Peyer's patch (tissue), 4 donors: ENCODE results near the gene HOXA6. TPM values are rescaled to one million over a fixed set of nuclear protein-coding genes. Genes with fewer than 3 reads are reported as not detected.

Experiments
- DNase-seq, 3 donors: peaks; one replicate each; pipeline ENCODE4 v3.0.0-alpha.2; 2017 to 2019
- H3K27ac ChIP-seq, 4 donors: fragments of 200-600 bp; sonication (generic); one replicate each; pipeline ENCODE4 v1.5.1; 2016 to 2019
- H3K27me3 ChIP-seq, 2 donors: fragments of 200-600 bp; sonication (generic); one replicate each; pipeline ENCODE4 v1.5.1; 2019
- H3K36me3 ChIP-seq, 3 donors: fragments of 200-600 bp; sonication (generic); one replicate each; pipeline ENCODE4 v1.5.1; 2016 to 2019
- H3K4me1 ChIP-seq, 4 donors: fragments of 200-600 bp; sonication (generic); one replicate each; pipeline ENCODE4 v1.5.1; 2016 to 2019
- H3K4me3 ChIP-seq, 4 donors: fragments of 200-600 bp; sonication (generic); 1 replicate in 3 of 4; 2 replicates in 1 of 4; pipeline ENCODE4 v1.5.1; 2016 to 2019; ENCODE audit warnings: mild to moderate bottlenecking in 1 of 4
- H3K9me3 ChIP-seq, 4 donors: fragments of 200-600 bp; sonication (generic); one replicate each; pipeline ENCODE4 v1.5.1; 2016 to 2019; ENCODE audit warnings: mild to moderate bottlenecking in 1 of 4
- POLR2A ChIP-seq, 2 donors: fragments of 450-650 bp; IDR thresholded peaks; one replicate each; pipeline ENCODE4 v1.5.1; 2017; ENCODE audit warnings: antibody characterized with exemption in 2 of 2, mild to moderate bottlenecking in 2 of 2, moderate library complexity in 2 of 2
- total RNA-seq, 4 donors: library from RNA; depleted of rRNA; stranded (reverse); fragments of >200 nt; gene quantifications; one replicate each; pipeline ENCODE4 v1.1.0, GENCODE V29; 2016
- TF ChIP-seq, protein P1 (sequence below), 6 experiments: fragments of 450-650 bp in 4 of 6; fragments of 200-600 bp in 2 of 6; sonication (generic) in 1 of 6; IDR thresholded peaks; one replicate each; pipeline ENCODE4 v1.5.1; 2017 to 2019; ENCODE audit warnings: antibody characterized with exemption in 6 of 6, mild to moderate bottlenecking in 3 of 6, moderate library complexity in 1 of 6

Gene HOXA6
- total RNA-seq, 4 donors from 2014 or later = 18.7 to 45.0 (median 30.7) TPM

DNA sequence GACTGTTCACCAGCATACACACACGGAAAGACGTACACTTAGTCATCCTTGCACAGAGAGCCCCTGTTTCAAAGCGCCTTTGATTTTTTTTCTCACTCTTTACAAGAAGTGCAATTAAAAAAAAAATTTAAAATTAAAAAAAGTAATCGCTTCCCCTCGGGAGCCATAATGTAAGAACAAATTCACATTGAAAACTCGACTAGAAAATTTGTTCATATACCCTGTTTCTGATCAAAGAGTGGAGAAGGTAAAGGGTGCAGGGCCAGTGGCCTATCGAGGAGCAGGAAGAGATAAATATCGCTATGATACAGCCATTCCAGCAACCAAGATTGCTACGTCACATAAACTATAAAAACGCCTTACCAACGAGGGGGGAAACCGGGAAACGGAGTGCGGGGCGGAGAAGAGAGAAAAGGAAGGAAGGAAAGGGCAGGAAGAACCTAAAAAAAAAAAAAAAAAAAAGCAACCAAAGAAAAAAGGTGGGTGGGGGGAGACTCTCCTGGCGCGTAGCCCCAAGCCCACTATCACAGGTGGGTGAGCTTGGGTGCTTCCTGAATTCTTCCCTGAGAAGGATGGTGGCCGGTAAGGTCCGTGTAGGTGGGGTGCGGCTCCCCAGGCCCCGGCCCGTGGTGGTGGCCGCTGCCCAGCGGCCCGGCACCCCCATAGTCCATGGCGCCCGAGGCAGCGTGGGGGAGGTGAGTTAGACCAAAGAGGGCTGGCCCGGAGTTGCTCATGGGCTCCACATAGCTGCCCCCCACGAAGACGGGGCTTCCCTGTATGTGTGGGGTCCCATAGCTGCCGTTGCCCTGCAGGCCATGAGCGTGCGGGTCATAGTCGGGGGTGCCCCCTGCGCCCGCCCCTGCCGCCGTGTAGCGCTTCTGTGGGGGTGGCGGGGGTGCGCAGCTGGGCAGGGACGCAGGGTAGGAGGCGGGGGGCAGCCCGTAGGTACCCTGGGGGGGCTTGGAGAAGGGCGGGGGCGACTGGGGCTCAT, 39.9 kb downstream of the HOXA6 start:
- Histone ChIP-seq H3K27me3 (no peaks in the 10 kb centered on the region), H3K9me3 (no peaks in the 10 kb centered on the region), H3K4me1 (peaks cover 0 to 35% (median 0%) of the 10 kb centered on the region in 4 donors), H3K36me3 (no peaks in the 10 kb centered on the region), H3K27ac (peak overlapping the region; percentile 58 to 93 (median 82)), H3K4me3 (peak overlapping the region in 3 of 4 donors; percentile 21 to 50 (median 41))
- DNase-seq = peak in 1 of 3 donors; percentile 59
- TF ChIP-seq, protein P1, sequence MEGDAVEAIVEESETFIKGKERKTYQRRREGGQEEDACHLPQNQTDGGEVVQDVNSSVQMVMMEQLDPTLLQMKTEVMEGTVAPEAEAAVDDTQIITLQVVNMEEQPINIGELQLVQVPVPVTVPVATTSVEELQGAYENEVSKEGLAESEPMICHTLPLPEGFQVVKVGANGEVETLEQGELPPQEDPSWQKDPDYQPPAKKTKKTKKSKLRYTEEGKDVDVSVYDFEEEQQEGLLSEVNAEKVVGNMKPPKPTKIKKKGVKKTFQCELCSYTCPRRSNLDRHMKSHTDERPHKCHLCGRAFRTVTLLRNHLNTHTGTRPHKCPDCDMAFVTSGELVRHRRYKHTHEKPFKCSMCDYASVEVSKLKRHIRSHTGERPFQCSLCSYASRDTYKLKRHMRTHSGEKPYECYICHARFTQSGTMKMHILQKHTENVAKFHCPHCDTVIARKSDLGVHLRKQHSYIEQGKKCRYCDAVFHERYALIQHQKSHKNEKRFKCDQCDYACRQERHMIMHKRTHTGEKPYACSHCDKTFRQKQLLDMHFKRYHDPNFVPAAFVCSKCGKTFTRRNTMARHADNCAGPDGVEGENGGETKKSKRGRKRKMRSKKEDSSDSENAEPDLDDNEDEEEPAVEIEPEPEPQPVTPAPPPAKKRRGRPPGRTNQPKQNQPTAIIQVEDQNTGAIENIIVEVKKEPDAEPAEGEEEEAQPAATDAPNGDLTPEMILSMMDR (IDR thresholded peaks at IDR 0.05) = no peak
- TF ChIP-seq POLR2A (IDR thresholded peaks at IDR 0.05) = no peak

DNA sequence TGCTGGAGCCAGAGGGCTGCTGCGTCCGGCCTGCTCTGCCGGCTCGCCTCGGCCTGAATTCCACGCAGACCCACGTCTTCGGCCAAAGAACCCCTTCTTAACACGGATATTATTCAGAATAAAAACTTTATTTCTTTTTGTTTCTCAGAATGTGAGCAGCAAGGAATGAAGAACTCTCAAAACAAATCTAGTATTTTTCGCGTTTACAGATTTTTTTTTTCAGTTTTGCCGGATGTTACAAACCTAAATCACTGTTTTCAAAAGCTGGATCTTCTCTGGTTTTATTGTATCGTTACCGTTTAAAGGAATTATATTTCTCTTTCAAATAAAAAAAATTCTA, 40.7 kb downstream of the HOXA6 start:
- Histone ChIP-seq H3K9me3 (no peaks in the 10 kb centered on the region), H3K4me1 (peaks cover 0 to 35% (median 0%) of the 10 kb centered on the region in 4 donors), H3K36me3 (no peaks in the 10 kb centered on the region), H3K27ac (peak overlapping the region; percentile 59 to 93 (median 81)), H3K27me3 (no peaks in the 10 kb centered on the region), H3K4me3 (peak overlapping the region; percentile 2 to 48 (median 24))
- TF ChIP-seq POLR2A (IDR thresholded peaks at IDR 0.05) = no peak
- TF ChIP-seq, protein P1 (IDR thresholded peaks at IDR 0.05) = no peak
- no peak for DNase-seq

DNA sequence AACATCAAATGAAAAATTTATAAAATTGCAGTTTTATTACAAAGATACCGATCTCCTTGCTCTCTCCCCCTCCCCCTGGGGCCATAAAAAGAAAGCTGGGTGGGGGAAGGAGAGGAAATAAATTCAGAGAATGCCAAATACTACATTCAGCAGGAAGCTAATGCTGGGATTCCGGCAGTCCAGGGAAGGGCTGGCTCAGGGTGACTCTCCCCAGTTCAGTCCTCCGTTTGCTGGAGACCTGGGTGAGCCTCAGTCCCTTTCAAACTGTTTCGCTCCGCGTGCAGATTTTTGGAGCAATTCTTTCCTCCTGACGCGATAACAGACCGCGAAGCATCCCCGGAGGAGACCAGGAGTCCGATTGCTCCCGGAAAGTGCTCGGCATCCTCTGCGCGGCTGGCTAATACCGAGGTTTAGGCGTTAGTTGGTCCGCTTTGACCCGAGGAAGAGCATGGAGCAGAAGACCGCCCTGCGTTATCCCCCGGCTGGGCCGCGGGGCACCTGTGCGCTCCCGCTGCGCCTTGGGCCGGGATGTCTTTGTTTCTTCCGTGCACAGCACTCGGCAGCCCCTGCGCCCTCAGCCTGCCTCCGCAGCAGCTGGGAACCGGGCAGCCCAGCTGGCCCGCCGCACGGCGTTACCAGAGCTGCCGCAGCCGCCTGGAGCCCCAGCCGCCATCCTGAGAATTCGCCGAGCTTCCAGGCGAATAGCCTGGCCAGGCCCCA, 41.2 kb downstream of the HOXA6 start:
- Histone ChIP-seq H3K4me3 (peak overlapping the region; percentile 2 to 48 (median 24)), H3K9me3 (no peaks in the 10 kb centered on the region), H3K27me3 (no peaks in the 10 kb centered on the region), H3K4me1 (peaks cover 0 to 34% (median 0%) of the 10 kb centered on the region in 4 donors), H3K36me3 (no peaks in the 10 kb centered on the region), H3K27ac (peak overlapping the region; percentile 59 to 93 (median 81))
- DNase-seq = peak in 1 of 3 donors; percentile 62
- TF ChIP-seq POLR2A (IDR thresholded peaks at IDR 0.05) = no peak
- TF ChIP-seq, protein P1 (IDR thresholded peaks at IDR 0.05) = no peak

DNA sequence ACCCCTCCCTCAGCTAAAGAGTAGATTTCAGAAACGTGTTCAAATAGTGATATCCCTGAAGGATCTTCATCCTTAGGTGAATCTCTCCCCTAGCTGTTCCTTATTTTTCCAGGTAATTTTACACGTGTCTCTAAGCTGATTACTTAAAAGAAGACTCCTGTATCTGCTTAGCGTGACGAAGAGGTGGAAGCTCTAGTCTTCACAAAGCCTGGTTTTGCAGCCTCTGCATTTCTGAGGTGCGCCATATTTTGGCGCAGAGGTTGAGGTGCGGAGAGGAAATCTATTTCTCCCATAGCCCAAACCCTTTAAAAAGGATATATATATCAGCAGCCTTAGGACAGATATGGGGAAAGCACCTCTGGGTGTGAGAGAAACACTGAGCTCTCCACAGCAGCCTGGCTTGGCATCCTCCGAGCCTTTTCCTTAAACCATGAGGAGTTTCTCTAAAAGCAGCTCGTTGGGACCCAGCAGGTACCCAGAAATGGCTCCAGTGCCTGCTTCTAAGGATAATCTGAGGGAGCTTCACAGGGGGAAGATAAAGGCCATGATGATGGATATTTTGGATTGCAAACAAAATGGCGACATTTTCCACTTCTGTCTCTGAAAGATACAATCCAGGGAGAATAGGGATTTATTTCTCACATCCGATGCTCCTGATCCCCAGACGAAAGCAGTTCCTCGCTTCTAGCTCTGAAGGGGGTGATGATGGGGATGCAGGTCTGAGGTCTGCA, 42.1 kb downstream of the HOXA6 start:
- Histone ChIP-seq H3K4me1 (peaks cover 0 to 25% (median 1%) of the 10 kb centered on the region in 4 donors), H3K4me3 (no peak overlapping the region), H3K9me3 (no peaks in the 10 kb centered on the region), H3K27me3 (no peaks in the 10 kb centered on the region), H3K27ac (peak overlapping the region in 3 of 4 donors; percentile 26 to 93 (median 89)), H3K36me3 (no peaks in the 10 kb centered on the region)
- DNase-seq = peak in 1 of 3 donors; percentile 30
- TF ChIP-seq POLR2A (IDR thresholded peaks at IDR 0.05) = no peak
- TF ChIP-seq, protein P1 (IDR thresholded peaks at IDR 0.05) = no peak
